Sigmoid colon (tissue), 4 donors: Measurements from ENCODE around the gene DNAAF5.

Experiments used
- POLR2A ChIP-seq, 2 donors: fragments of 450-650 bp; IDR thresholded peaks; one replicate each; pipeline ENCODE4 v1.6.1; 2016; ENCODE audit warnings: antibody characterized with exemption in 2 of 2, mild to moderate bottlenecking in 2 of 2, moderate library complexity in 2 of 2
- POLR2AphosphoS5 ChIP-seq, 4 donors: sonication (generic); formaldehyde crosslinking; IDR thresholded peaks; one replicate each; pipeline ENCODE4 v1.6.1; 2017; ENCODE audit warnings: antibody characterized with exemption in 4 of 4

- no peak for TF ChIP-seq POLR2A (IDR thresholded peaks at IDR 0.05)
- TF ChIP-seq POLR2AphosphoS5 (IDR thresholded peaks at IDR 0.05): no peak
These were observed 97.2 kb downstream of the DNAAF5 start for GRCh38 chr7:823649-824048.
